ENCODE results near the gene ECM1. TPM values are rescaled to one million over a fixed set of nuclear protein-coding genes. Genes with fewer than 3 reads are reported as not detected.

Gene ECM1
- total and polyA plus RNA-seq, 2 experiments from 2014 or later = 3.0 to 7.1 TPM

DNA sequence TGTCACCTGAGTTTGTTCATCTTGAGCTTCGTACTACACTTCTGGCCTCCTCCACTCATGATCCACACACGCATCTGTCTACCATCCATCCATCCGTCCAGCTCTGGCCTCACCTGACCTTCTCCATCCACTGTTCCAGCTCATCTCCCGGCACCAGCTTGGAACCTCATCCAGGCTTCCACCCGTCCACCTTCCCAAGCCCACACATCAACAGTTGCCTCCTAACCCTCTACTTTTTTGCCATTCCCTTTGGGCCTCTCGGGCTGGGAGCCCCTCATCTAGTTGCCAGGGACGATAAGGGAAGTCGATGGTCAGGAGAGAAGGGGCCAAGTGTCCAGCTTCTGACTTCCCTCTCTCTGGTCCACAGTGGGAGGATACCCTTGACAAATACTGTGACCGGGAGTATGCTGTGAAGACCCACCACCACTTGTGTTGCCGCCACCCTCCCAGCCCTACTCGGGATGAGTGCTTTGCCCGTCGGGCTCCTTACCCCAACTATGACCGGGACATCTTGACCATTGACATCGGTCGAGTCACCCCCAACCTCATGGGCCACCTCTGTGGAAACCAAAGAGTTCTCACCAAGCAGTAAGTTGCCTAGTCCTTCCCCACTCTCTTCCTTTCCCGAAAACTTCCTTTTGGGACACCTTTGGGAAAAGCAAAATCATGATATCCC is 4.2 kb downstream of the ECM1 start:
- no peak for DNase-seq (ENCODE audit: low spot score)
- Histone ChIP-seq H2AFZ (no peak overlapping the region), H3K4me3 (no peak overlapping the region), H3K4me1 (ENCODE audit: insufficient read depth) (peaks cover 11% of the 10 kb centered on the region), H3K79me2 (no peaks in the 10 kb centered on the region), H3K9me3 (ENCODE audit: low read depth) (no peaks in the 10 kb centered on the region), H3K4me2 (no peak overlapping the region), H3K9me2 (replicated peaks; ENCODE audit: insufficient read depth) (no peaks in the 10 kb centered on the region), H3K27ac (no peak overlapping the region), H3K27me3 (no peaks in the 10 kb centered on the region), H4K20me1 (ENCODE audit: insufficient read depth, poor library complexity, severe bottlenecking) (no peaks in the 10 kb centered on the region), H3K36me3 (replicated peaks; ENCODE audit: insufficient read depth, low read depth) (no peaks in the 10 kb centered on the region)
- WGBS (ENCODE audit: low lambda C conversion rate, missing lambda C conversion rate) = 94% methylated on average over 17 of the region's 17 CpGs
- TF ChIP-seq, protein P1, sequence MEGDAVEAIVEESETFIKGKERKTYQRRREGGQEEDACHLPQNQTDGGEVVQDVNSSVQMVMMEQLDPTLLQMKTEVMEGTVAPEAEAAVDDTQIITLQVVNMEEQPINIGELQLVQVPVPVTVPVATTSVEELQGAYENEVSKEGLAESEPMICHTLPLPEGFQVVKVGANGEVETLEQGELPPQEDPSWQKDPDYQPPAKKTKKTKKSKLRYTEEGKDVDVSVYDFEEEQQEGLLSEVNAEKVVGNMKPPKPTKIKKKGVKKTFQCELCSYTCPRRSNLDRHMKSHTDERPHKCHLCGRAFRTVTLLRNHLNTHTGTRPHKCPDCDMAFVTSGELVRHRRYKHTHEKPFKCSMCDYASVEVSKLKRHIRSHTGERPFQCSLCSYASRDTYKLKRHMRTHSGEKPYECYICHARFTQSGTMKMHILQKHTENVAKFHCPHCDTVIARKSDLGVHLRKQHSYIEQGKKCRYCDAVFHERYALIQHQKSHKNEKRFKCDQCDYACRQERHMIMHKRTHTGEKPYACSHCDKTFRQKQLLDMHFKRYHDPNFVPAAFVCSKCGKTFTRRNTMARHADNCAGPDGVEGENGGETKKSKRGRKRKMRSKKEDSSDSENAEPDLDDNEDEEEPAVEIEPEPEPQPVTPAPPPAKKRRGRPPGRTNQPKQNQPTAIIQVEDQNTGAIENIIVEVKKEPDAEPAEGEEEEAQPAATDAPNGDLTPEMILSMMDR (IDR thresholded peaks at IDR 0.05; ENCODE audit: poor library complexity) = no peak
- TF ChIP-seq EZH2 (IDR thresholded peaks at IDR 0.05; ENCODE audit: borderline replicate concordance) (no peak), EZH2phosphoT487 (IDR thresholded peaks at IDR 0.05; ENCODE audit: low read depth, severe bottlenecking, unreplicated experiment) (no peak)

DNA sequence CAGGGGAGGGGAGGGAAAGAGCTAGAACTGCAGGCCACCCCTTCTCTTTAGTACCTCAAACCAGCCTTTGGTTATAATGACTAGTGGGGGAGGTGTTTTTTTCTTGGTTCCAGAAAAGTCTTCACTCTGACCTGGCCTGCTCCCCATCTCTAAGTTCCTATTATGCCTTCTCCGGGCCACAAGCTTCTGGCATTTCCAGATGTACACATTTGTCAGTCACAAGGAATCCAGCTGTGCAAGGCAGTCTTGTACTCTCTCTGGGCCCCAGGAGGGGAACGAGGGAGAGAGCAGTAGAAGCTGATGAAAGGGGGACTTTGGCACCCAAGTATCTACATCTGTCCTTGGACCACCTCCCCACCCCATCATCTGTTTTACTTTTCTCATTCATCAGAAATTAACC is 4.9 kb downstream of the ECM1 start:
- Histone ChIP-seq H3K27ac (no peak overlapping the region), H3K36me3 (replicated peaks; ENCODE audit: insufficient read depth, low read depth) (no peaks in the 10 kb centered on the region), H3K9me3 (ENCODE audit: low read depth) (no peaks in the 10 kb centered on the region), H3K79me2 (no peaks in the 10 kb centered on the region), H3K4me3 (no peak overlapping the region), H3K4me1 (ENCODE audit: insufficient read depth) (peaks cover 11% of the 10 kb centered on the region), H3K9me2 (replicated peaks; ENCODE audit: insufficient read depth) (no peaks in the 10 kb centered on the region), H2AFZ (no peak overlapping the region), H3K4me2 (no peak overlapping the region), H4K20me1 (ENCODE audit: insufficient read depth, poor library complexity, severe bottlenecking) (no peaks in the 10 kb centered on the region), H3K27me3 (no peaks in the 10 kb centered on the region)
- DNase-seq (ENCODE audit: low spot score) = no peak
- WGBS (ENCODE audit: low lambda C conversion rate, missing lambda C conversion rate) = 57% methylated on average over 2 of the region's 2 CpGs
- TF ChIP-seq EZH2phosphoT487 (IDR thresholded peaks at IDR 0.05; ENCODE audit: low read depth, severe bottlenecking, unreplicated experiment) (no peak), EZH2 (IDR thresholded peaks at IDR 0.05; ENCODE audit: borderline replicate concordance) (no peak)
- TF ChIP-seq, protein P1 (IDR thresholded peaks at IDR 0.05; ENCODE audit: poor library complexity) = no peak

DNA sequence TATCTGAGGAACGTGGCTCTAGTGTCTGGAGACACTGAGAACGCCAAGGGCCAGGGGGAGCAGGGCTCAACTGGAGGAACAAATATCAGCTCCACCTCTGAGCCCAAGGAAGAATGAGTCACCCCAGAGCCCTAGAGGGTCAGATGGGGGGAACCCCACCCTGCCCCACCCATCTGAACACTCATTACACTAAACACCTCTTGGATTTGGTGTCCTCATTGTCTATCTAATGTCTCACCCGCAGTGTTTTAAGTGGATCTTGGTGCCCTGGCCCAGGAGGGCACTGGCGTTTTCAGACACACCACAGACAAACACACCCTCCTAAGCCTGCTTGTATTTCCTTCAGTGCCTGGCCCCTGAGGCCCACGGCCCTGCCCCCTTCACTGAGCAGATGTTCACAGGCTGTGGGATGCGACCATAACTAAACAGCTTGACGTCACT is 5.5 kb downstream of the ECM1 start:
- Histone ChIP-seq H3K9me2 (replicated peaks; ENCODE audit: insufficient read depth) (no peaks in the 10 kb centered on the region), H3K4me3 (no peak overlapping the region), H4K20me1 (ENCODE audit: insufficient read depth, poor library complexity, severe bottlenecking) (no peaks in the 10 kb centered on the region), H2AFZ (no peak overlapping the region), H3K9me3 (ENCODE audit: low read depth) (no peaks in the 10 kb centered on the region), H3K4me2 (no peak overlapping the region), H3K36me3 (replicated peaks; ENCODE audit: insufficient read depth, low read depth) (no peaks in the 10 kb centered on the region), H3K4me1 (ENCODE audit: insufficient read depth) (peaks cover 11% of the 10 kb centered on the region), H3K27me3 (no peaks in the 10 kb centered on the region), H3K79me2 (no peaks in the 10 kb centered on the region), H3K27ac (no peak overlapping the region)
- WGBS (ENCODE audit: low lambda C conversion rate, missing lambda C conversion rate) = 80% methylated on average over 7 of the region's 7 CpGs
- no peak for TF ChIP-seq EZH2 (IDR thresholded peaks at IDR 0.05; ENCODE audit: borderline replicate concordance)
- no peak for DNase-seq (ENCODE audit: low spot score)

DNA sequence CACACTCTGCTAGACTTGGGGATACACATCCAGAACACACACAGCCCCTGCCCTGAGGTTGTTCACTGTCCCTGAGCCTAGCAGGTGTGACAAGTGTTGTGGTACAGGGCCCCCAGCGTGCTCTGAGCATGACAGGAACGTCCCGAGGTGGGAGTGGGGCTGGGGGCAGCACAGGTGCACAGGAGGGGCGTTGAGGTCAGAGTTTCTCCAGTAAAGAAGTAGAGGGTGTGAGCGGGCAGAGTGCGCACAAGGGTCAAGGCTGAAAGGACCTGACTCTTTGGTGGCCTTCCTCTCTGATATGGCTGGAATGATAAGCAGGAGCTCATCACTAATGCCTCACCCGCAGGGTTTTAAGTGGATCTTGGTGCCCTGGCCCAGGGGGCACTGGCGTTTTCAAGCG is 6.4 kb downstream of the ECM1 start:
- DNase-seq (ENCODE audit: low spot score) = no peak
- H3K4me3 ChIP-seq = no peak overlapping the region
- no peaks in the 10 kb centered on the region for H3K9me3 ChIP-seq (ENCODE audit: low read depth)
- H2AFZ ChIP-seq = no peak overlapping the region
- no peak overlapping the region for H3K4me2 ChIP-seq
- TF ChIP-seq, protein P1 (IDR thresholded peaks at IDR 0.05; ENCODE audit: poor library complexity) = no peak
- TF ChIP-seq EZH2 (IDR thresholded peaks at IDR 0.05; ENCODE audit: borderline replicate concordance) = no peak
- no peak for TF ChIP-seq EZH2phosphoT487 (IDR thresholded peaks at IDR 0.05; ENCODE audit: low read depth, severe bottlenecking, unreplicated experiment)
- H3K36me3 ChIP-seq (replicated peaks; ENCODE audit: insufficient read depth, low read depth) = no peaks in the 10 kb centered on the region
- no peaks in the 10 kb centered on the region for H3K79me2 ChIP-seq
- peaks cover 11% of the 10 kb centered on the region for H3K4me1 ChIP-seq (ENCODE audit: insufficient read depth)
- H3K27me3 ChIP-seq = no peaks in the 10 kb centered on the region
- no peaks in the 10 kb centered on the region for H3K9me2 ChIP-seq (replicated peaks; ENCODE audit: insufficient read depth)
- H3K27ac ChIP-seq = no peak overlapping the region
- WGBS (ENCODE audit: low lambda C conversion rate, missing lambda C conversion rate) = 88% methylated on average over 9 of the region's 9 CpGs
- H4K20me1 ChIP-seq (ENCODE audit: insufficient read depth, poor library complexity, severe bottlenecking) = no peaks in the 10 kb centered on the region
